GM19239 (cell line): ENCODE results near the gene IL17RE.
"Not testable (repeated sequence)": the region's sequence is repeated elsewhere in the genome, so short reads cannot be mapped to it uniquely, and the experiment has no call there.

Source experiments
- DNase-seq: peaks from one replicate; pipeline ENCODE4 v3.0.0; 2011; ENCODE audit warnings: low spot score; ENCODE audit not compliant: insufficient read length
- FAIRE-seq: peaks from 2 replicates; lab custom pipeline; 2011; peaks lifted over from hg19 to GRCh38; lab: Jason Lieb, UNC

Gene IL17RE

DNA sequence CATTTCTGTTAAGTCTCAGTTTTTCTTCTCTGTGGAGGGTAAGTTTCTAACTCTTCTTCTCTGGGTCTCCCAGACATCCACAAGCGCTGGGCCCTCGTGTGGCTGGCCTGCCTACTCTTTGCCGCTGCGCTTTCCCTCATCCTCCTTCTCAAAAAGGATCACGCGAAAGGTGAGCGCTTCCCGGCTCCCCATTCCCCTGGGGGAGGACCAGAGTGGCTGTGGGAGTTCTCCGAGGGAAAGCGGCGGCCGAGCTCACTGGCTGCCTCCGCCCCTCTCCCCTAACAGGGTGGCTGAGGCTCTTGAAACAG, 29.8 kb downstream of the IL17RE start:
- FAIRE-seq (no peak), DNase-seq (no peak)

DNA sequence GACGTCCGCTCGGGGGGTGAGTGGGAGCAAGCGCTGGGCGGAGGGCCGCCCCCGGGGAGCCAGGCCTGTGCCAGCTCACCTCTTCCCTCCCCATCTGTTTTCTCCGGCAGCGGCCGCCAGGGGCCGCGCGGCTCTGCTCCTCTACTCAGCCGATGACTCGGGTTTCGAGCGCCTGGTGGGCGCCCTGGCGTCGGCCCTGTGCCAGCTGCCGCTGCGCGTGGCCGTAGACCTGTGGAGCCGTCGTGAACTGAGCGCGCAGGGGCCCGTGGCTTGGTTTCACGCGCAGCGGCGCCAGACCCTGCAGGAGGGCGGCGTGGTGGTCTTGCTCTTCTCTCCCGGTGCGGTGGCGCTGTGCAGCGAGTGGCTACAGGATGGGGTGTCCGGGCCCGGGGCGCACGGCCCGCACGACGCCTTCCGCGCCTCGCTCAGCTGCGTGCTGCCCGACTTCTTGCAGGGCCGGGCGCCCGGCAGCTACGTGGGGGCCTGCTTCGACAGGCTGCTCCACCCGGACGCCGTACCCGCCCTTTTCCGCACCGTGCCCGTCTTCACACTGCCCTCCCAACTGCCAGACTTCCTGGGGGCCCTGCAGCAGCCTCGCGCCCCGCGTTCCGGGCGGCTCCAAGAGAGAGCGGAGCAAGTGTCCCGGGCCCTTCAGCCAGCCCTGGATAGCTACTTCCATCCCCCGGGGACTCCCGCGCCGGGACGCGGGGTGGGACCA, 30.4 kb downstream of the IL17RE start:
- DNase-seq (peak; percentile 83), FAIRE-seq (peak; percentile 23)

DNA sequence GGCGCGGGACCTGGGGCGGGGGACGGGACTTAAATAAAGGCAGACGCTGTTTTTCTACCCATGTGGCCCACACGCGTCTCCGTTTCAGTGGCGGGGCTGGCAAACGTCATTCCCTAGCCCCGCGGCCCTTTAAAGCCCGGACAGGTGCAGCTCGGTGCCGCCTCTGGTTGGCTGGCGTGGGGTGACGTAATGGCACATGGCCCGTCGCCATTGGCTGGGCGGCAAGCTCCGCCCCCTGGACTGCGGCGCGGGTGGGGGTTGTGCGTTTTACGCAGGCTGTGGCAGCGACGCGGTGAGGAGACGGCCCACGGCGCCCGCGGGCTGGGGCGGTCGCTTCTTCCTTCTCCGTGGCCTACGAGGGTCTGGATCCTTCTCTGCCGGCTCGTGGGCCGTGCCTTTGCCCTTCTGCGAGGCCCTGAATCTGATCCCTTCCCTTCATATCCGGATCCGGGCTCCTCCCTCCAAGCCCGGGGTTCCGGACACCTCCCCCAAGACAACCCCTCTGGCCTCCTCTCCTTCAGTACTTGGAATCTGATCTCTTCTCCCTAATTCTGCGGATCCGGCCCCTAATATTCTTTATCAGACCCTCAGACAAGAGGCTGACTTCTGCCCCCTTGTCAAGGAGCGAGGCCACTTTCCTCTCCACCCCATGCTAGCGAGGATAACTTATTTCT, 31.1 kb downstream of the IL17RE start, which contains the start of gene CRELD1:
CRELD1 (plus strand) TSS at position 274 of the 674 bp plus-strand sequence. CDS start 605 bp downstream, outside the sequence.
- peak; percentile 93 for DNase-seq
- FAIRE-seq: peak; percentile 94

DNA sequence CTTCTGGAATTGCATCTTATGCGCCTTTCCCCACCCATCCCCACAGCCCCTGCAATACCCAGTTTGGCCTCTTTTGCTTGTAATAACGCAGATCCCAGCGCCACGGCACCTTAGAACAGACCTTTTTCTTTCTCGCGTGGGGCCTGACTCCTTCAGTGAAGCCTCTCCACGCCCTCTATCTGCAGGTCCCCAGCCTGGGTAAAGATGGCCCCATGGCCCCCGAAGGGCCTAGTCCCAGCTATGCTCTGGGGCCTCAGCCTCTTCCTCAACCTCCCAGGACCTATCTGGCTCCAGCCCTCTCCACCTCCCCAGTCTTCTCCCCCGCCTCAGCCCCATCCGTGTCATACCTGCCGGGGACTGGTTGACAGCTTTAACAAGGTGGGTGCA, 31.6 kb downstream of the IL17RE start:
- FAIRE-seq: no peak
- no peak for DNase-seq

DNA sequence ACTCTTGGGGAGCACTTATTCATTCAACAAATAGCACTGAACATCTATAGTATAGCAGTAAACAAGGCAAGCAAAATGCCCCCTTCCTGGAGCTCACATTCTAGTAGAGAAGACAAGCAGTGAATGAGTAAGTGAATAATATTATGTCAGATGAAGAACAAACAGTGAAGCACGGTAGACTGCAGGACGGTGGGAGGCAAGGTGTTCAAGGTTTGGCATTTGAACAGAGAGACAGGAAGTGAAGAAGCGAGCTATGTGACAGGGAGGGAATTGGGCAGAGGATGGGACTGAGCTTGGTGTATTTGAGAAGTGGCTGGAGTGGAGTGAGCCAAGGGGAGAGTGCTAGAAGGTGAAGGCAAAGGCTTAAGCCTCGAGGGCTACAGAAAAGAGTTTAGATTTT, 32.3 kb downstream of the IL17RE start:
- FAIRE-seq (peak; percentile 14), DNase-seq (no peak)

DNA sequence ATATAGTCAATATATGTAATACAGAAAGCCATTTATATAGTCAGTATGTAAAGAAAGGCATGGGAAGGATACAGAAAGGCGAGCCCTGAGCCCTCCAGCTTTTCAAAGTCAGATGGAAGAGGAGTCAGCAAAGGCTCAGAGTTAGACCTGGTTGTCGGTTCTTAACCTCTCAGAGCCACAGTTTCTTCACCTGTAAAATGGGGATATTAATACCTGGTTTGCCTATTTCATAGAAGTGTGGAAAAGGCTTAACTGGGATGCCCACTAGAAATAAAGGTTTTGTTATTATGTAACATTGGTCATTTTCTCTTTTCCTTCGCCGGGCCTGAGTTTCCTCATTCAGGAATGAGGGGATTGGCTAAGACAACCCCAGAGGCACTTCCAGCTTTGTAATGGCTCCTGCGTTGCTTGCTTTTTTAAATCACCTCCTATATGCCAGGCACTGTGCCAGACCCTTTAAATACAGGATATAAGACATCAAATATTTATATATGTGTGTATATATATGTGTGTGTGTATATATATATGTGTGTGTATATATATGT, 33.4 kb downstream of the IL17RE start:
- DNase-seq: no peak
- no peak for FAIRE-seq

DNA sequence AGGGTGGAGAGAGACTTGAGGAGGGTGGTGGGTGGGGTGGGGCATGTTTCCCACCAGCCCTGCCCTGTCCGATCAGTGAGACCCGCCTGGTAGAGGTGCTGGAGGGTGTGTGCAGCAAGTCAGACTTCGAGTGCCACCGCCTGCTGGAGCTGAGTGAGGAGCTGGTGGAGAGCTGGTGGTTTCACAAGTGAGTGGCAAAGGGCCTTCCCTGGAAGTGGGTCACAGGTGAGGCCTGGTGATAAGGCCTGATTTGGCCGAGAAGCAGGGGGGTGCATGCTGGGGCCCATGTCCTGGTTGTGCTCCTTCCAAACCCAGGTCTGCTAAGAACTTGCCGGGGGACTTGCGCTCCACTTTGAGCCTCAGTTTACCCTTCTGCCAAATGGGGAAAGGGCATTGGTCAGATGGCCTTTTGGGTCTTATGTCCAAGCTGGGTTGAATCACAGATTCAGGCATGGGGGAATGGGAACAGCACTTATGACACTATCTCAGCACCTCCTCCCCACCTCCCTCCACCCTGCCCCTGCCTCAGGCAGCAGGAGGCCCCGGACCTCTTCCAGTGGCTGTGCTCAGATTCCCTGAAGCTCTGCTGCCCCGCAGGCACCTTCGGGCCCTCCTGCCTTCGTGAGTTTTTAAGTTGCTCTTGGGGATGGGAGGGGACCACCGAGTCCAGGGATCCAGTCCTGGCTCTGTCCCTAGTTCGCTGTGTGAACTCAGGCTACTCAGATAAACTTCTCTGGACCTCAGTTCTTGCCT, 35.0 kb downstream of the IL17RE start:
- FAIRE-seq (no peak), DNase-seq (no peak)

DNA sequence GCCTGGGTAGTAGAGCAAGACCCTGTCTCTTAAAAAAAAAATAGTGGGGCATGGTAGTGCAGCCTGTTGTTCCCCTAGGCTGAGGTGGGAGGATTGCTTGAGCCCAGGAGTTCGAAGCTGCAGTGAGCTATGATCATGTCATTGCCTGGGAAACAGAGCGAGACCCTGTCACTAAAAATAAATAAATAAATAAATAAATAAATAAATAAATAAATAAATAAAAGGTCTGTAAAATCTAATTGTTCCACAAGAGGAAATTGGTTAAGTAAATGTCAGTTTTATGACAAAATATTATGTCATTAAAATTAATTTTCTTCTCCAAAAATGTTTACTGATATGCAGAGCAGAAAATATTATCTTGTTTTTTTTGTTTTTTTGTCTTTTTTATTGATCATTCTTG, 36.3 kb downstream of the IL17RE start:
- FAIRE-seq: no peak
- DNase-seq: no peak

DNA sequence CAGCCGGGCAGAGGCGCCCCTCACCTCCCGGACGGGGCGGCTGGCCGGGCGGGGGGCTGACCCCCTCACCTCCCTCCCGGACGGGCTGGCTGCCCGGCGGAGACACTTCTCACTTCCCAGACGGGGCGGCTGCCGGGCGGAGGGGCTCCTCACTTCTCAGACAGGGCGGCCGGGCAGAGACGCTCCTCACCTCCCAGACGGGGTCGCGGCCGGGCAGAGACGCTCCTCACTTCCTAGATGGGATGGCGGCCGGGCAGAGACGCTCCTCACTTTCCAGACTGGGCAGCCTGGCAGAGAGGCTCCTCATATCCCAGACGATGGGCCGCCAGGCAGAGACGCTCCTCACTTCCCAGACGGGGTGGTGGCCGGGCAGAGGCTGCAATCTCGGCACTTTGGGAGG, 37.3 kb downstream of the IL17RE start:
- not testable (repeated sequence) for FAIRE-seq, DNase-seq

DNA sequence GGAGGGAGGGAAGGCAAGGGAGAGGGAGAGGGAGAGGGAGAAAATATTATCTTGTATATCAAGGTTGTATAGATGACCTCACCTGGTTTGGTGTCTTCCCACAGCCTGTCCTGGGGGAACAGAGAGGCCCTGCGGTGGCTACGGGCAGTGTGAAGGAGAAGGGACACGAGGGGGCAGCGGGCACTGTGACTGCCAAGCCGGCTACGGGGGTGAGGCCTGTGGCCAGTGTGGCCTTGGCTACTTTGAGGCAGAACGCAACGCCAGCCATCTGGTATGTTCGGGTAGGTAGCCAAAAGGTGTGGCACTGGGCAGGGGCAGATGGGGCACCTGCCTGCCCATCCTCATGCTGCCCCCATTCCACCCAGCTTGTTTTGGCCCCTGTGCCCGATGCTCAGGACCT, 38.1 kb downstream of the IL17RE start:
- DNase-seq (no peak), FAIRE-seq (no peak)

DNA sequence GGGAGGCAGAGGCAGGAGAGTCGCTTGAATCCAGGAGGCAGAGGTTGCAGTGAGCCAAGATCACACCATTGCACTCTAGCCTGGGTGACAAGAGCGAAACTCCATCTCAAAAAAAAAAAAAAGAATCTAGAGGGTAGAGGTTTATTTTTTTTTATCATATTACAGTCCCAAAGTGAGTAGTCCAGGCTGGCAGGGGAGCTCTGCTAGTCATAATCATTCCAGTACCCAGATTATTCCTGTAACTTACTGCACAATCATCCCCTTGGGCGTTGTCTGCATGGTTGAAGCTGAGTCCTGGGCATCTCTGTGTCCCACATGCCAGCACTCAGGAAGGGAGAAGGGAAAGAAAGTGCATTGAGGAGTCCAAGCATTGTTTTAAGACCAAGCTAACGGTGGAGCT, 39.5 kb downstream of the IL17RE start:
- DNase-seq (no peak), FAIRE-seq (no peak)

DNA sequence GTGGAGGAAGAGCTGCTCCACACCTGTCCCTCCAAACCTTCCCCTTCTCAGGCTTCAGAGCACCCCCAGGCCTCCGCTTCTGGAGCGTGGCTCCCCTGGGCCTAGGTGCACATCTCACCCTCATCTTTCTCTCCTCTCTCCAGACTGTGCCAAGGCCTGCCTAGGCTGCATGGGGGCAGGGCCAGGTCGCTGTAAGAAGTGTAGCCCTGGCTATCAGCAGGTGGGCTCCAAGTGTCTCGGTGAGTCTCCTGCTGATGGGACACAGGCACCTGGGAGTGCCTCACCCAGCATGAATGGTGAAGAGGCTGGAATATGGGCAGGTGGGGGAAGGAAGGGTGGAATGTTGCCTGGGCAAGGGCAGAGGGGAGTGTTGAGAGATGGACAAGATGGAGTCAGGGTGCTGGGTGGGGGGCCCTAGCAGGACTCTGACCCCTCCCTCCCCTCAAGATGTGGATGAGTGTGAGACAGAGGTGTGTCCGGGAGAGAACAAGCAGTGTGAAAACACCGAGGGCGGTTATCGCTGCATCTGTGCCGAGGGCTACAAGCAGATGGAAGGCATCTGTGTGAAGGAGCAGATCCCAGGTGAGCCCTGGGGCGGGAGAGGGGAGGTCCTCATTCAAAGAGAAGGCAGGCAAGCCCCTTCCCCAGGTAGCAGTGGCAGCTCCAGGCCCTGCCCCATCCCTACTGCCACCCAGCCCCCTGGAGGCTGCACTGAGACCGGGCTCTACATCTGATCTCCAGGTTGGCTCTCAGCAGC, 40.5 kb downstream of the IL17RE start:
- DNase-seq (no peak), FAIRE-seq (no peak)

DNA sequence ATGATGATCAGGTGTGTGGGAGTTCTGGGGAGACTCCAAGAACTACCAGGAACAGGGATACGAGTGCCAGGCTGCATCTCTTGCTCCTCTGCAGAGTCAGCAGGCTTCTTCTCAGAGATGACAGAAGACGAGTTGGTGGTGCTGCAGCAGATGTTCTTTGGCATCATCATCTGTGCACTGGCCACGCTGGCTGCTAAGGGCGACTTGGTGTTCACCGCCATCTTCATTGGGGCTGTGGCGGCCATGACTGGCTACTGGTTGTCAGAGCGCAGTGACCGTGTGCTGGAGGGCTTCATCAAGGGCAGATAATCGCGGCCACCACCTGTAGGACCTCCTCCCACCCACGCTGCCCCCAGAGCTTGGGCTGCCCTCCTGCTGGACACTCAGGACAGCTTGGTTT, 41.6 kb downstream of the IL17RE start:
- DNase-seq (no peak), FAIRE-seq (no peak)

DNA sequence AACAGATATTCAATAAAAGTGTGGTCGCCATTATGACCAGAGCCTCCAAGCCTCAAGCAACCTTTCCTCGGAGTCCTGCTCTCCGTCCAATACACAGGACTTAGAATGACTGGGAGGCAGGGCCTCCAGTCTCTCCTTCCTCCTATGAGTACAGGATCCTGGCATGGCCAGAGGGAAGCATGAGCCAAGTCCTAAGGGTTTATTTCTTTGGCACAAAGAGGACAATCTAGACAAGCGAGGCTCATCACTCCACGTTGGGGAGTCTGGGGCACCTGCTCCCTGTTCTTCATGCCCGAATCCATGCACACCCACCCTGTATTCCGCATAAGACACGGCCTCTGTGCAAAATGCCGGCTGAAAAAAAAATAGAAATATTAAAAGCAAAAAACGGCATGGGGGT, 42.7 kb downstream of the IL17RE start:
- FAIRE-seq (no peak), DNase-seq (no peak)

DNA sequence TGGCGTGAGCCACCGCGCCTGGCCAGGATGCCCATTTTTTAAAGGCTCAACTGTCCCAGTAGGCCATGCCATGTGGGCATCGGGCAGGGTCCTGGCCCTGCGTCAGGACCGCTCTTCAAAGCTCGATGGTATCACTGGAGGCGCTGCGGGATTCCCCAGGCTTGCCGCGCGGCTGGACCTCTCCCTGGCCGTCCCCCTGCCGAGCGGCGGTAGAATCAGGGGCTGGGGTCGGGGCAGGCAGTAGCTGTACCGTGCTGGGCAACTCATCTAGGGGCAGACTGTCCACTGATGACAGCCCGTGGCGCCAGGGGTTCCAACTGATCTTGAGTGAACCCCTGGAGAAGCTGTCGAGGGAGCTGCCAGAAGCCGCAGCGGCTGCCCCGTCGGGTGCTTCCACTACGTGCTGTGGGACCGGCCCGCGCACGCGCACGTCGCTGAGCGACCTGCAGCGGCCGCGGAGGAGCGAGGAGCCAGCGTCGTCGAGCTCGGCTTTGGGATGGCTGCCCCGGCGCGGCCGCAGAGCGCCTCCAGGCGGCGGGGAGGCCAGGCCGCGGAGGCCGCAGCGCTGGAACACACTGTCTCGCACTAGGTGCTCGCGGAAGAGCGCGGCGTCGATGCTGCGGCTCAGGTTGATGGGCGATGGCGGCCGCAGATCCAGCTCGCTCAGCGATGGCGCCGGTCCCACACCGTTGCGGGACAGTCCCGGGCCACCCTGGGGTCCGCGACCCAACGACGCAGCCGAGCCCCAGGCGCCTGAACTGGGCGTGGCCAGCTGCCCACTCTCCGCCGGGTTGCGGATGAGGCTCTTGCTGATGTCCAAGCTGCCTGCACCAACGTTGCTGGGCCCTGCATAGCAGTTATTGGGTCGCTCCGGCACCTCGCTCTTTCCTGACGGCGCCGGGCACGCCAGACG, 43.7 kb downstream of the IL17RE start:
- DNase-seq: no peak
- no peak for FAIRE-seq

DNA sequence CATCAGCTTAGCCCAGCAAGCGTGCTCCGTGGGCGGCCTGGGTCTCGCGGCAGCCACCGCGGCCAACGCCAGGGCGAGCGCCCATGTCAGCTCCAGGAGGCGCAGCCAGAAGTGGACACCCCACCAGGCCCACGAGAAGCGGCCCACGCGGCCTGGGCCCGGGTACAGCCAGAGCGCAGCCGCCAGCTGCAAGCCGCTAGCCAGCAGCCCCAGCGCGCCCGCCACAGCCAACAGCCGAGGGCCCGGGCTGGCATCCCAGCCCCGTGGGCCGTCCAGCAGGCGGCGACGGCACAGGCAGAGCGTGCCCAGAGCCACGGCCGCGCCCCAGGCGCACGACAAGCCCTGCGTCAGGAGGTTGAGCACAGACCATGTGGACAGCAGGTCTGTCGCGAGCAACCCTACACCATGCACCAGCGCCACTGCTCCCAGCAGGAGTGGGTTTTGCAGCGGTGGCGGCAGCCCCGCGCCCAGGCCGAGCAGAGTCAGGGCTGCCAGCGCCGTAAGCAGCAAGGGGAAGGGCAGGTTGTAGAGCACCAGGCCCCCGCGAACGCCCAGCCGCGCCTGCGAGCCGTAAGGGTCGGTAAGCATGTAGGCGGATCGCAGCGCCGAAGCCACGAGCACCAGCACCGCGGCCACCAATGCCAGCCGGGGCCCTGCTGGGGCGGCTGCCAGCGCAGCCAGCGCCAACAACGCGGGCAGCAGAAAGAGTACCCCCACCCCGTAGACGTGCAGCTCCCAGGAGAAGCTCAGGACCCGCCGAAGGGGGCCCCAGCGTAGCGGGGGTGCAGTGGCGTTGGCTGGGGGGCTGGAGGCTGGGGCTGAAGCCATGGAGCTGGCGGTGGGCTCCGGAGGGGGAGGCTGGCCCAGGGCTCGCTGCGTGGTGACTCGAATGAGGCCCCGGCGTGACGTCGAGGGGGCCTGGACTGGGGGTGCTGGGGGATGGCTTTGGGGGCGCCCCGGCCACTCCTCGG, 44.7 kb downstream of the IL17RE start:
- no peak for FAIRE-seq
- no peak for DNase-seq

DNA sequence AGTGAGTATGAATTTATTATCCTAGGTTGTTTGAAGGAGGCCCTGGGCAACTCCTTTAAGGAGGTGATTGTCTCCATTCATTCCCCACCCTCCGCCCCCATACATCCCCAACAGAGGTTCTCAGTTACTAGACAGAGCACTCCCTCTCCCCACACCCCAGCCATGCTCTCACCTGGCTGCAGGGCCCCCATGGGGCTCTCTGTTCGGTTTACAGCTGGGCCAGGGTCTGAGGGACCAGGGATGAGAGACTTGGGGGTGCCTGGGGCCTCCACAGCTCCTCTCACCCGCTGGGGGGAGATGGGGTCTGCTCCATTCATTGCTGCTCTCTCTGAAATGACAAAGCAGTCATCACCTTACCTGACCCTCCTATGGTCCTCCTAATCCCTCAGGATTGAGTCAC, 45.9 kb downstream of the IL17RE start:
- no peak for FAIRE-seq
- no peak for DNase-seq

DNA sequence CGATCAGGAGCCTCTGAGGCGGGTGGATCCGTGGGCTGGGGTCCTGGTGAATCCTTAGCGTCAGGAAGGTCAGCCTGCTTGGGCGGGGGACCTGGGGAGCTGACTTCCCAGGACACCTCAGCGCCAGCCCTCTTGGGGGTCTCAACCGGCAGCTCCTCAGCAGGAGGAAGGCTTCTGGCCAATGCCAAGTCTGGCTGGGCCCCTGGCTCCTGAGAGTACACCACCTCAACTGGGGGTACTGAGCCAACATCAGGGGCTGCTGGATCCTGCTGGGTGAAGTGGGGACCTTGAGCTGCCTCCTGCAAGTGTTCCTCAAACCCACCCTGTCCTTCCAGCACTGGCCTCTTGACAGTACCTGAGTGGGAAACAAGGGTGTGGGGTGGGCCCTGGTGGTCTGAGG, 46.5 kb downstream of the IL17RE start:
- FAIRE-seq (no peak), DNase-seq (no peak)
